Measurements from ENCODE around the gene MANSC4.

- TF ChIP-seq POLR2A (IDR thresholded peaks at IDR 0.05) (no peak), CTCF (IDR thresholded peaks at IDR 0.05) (no peak)
Observed at GRCh38 chr12:27810756-27811155, 30.7 kb upstream of the MANSC4 start.
